K562 (cell line): Measurements from ENCODE around the gene LIMK1.

ENCODE experiments used
- ARID4B ChIP-seq: sonication (generic); formaldehyde crosslinking; IDR thresholded peaks from 2 replicates; pipeline ENCODE4 v1.8.0; 2022; ENCODE audit warnings: mild to moderate bottlenecking, missing genetic modification reagents
- CTCF ChIP-seq, 3 experiments: IDR thresholded peaks in 2 of 3; conservative IDR thresholded peaks in 1 of 3; 2 replicates each; pipeline ENCODE4 v1.5.1; 2011 to 2012; ENCODE audit warnings: low read length in 3 of 3, mild to moderate bottlenecking in 3 of 3, control low read depth in 2 of 3, improper control_type of control experiment in 1 of 3, inconsistent platforms in 1 of 3, low read depth in 1 of 3, mixed read lengths in 1 of 3, moderate library complexity in 1 of 3; ENCODE audit not compliant: insufficient read depth in 2 of 3
- KDM2B ChIP-seq: fragments of 250-450 bp; sonication (Bioruptor Pico); IDR thresholded peaks from 2 replicates; pipeline ENCODE4 v1.8.0; 2021; ENCODE audit warnings: mild to moderate bottlenecking, moderate library complexity
- MEF2D ChIP-seq: conservative IDR thresholded peaks from 2 replicates; pipeline ENCODE4 v1.6.1; 2016; ENCODE audit warnings: low read depth, missing genetic modification characterization, missing compliant biosample characterization
- NRF1 ChIP-seq, 2 experiments: fragments of 450-650 bp; IDR thresholded peaks in 1 of 2; conservative IDR thresholded peaks in 1 of 2; 2 replicates each; pipeline ENCODE4 v1.6.1; 2014; ENCODE audit warnings: mild to moderate bottlenecking in 2 of 2
- POLR2AphosphoS5 ChIP-seq: IDR thresholded peaks from 2 replicates; pipeline ENCODE4 v1.6.1; 2011; ENCODE audit warnings: mild to moderate bottlenecking, low read depth, low read length, moderate library complexity; ENCODE audit not compliant: control insufficient read depth, insufficient read depth
- SMARCA4 ChIP-seq: fragments of 450-650 bp; IDR thresholded peaks from 2 replicates; pipeline ENCODE4 v1.6.1; 2016
- TCF7 ChIP-seq: sonication (generic); IDR thresholded peaks from 2 replicates; pipeline ENCODE4 v1.6.1; 2016; ENCODE audit warnings: antibody characterized with exemption, borderline replicate concordance
- ZBTB2 ChIP-seq: fragments of 450-650 bp; IDR thresholded peaks from 2 replicates; pipeline ENCODE4 v1.6.1; 2016; ENCODE audit warnings: antibody characterized with exemption
- ZNF263 ChIP-seq: sonication (generic); formaldehyde crosslinking; IDR thresholded peaks from 2 replicates; pipeline ENCODE4 v1.8.0; 2022; ENCODE audit warnings: mild to moderate bottlenecking, missing genetic modification reagents, borderline replicate concordance
- ZNF561 ChIP-seq: fragments of 450-650 bp; formaldehyde crosslinking; conservative IDR thresholded peaks from 2 replicates; pipeline ENCODE4 v1.4.0; 2020; ENCODE audit warnings: mild to moderate bottlenecking, moderate library complexity
- ZNF586 ChIP-seq: fragments of 450-650 bp; formaldehyde crosslinking; conservative IDR thresholded peaks from 2 replicates; pipeline ENCODE4 v1.4.0; 2020; ENCODE audit warnings: mild to moderate bottlenecking, moderate library complexity

DNA sequence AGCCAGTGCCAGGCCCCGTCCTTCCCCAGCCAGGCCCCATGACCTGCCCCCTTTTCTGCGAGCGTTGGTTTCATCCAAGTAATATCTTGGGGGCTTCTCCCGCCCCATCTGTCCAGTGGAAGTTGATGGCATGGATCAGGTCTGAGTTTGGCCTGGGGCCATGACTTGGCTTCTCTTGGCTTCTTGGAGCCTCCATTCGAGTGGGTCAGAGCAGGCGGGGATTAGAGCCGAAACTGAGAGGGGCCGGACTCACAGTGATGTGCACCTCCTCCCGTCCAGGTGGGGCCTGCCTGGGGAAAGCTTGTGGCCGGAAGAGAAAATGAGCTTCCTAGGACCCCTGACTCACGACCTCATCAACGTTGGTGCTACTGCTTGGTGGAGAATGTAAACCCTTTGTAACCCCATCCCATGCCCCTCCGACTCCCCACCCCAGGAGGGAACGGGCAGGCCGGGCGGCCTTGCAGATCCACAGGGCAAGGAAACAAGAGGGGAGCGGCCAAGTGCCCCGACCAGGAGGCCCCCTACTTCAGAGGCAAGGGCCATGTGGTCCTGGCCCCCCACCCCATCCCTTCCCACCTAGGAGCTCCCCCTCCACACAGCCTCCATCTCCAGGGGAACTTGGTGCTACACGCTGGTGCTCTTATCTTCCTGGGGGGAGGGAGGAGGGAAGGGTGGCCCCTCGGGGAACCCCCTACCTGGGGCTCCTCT lies 15.1 kb upstream of the LIMK1 start:
- TF ChIP-seq SMARCA4 (no peak), TCF7 (no peak), POLR2AphosphoS5 (no peak), ZNF561 (no peak), MEF2D (tag) (no peak), ARID4B (CRISPR knock-in tag) (no peak), ZBTB2 (no peak), ZNF586 (CRISPR knock-in tag) (no peak), CTCF (IDR thresholded peaks at IDR 0.05 in 2 of 3, conservative IDR thresholded peaks at IDR 0.05 in 1 of 3; ENCODE audit: insufficient read depth in 2 of 3, low read depth in 1 of 3, low read length in 3 of 3) (no peak), ZNF263 (CRISPR knock-in tag) (no peak), NRF1 (conservative IDR thresholded peaks at IDR 0.05 in 1 of 2, IDR thresholded peaks at IDR 0.05 in 1 of 2) (no peak), KDM2B (CRISPR knock-in tag) (no peak)
